Measurements from ENCODE around the gene AGK. TPM values are rescaled to one million over a fixed set of nuclear protein-coding genes. Genes with fewer than 3 reads are reported as not detected.

The AGK gene
- total and polyA plus RNA-seq, 2 experiments from 2014 or later, result 15.8 to 27.1 TPM

DNA sequence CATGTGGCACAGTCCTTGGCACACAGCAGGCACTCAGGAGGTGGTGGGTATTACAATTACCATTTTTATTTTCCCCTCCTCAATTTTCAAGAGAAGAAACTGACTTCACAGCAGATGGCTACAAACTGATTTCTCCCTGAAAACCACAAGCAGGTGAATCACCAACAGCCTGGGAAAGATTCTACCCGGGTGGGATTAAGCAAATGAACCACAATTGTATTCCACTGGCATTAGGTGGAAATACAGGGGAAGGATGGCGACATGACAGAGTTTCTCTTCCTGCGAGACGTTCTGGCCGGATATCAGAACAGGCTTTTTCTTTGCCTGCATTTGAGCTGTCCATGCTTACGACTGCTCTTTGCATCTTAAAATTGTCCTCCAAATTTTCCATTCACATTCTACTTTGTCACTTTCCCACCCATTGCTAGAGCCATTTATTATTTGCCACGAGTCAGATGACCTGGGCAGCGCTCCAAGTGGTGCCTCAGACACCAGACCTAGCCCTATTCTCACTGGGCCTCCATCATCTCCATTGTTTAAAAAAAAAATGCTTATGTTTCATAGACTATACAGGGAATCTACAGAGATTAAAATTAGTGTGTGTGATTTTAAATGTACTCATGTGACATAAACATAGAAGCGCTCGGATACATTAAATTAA lies 146.1 kb downstream of the AGK start:
- TF ChIP-seq, protein P1, sequence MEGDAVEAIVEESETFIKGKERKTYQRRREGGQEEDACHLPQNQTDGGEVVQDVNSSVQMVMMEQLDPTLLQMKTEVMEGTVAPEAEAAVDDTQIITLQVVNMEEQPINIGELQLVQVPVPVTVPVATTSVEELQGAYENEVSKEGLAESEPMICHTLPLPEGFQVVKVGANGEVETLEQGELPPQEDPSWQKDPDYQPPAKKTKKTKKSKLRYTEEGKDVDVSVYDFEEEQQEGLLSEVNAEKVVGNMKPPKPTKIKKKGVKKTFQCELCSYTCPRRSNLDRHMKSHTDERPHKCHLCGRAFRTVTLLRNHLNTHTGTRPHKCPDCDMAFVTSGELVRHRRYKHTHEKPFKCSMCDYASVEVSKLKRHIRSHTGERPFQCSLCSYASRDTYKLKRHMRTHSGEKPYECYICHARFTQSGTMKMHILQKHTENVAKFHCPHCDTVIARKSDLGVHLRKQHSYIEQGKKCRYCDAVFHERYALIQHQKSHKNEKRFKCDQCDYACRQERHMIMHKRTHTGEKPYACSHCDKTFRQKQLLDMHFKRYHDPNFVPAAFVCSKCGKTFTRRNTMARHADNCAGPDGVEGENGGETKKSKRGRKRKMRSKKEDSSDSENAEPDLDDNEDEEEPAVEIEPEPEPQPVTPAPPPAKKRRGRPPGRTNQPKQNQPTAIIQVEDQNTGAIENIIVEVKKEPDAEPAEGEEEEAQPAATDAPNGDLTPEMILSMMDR (IDR thresholded peaks at IDR 0.05; ENCODE audit: poor library complexity), result no peak
- TF ChIP-seq EZH2phosphoT487 (IDR thresholded peaks at IDR 0.05; ENCODE audit: low read depth, severe bottlenecking, unreplicated experiment) (no peak), EZH2 (IDR thresholded peaks at IDR 0.05; ENCODE audit: borderline replicate concordance) (no peak)
- WGBS (ENCODE audit: low lambda C conversion rate, missing lambda C conversion rate), result 88% methylated on average over 10 of the region's 10 CpGs
- Histone ChIP-seq H3K4me1 (ENCODE audit: insufficient read depth) (peaks cover 9% of the 10 kb centered on the region), H2AFZ (no peak overlapping the region), H3K36me3 (replicated peaks; ENCODE audit: insufficient read depth, low read depth) (no peaks in the 10 kb centered on the region), H3K27ac (no peak overlapping the region), H3K79me2 (peaks cover 71% of the 10 kb centered on the region), H3K27me3 (no peaks in the 10 kb centered on the region), H3K9me3 (ENCODE audit: low read depth) (no peaks in the 10 kb centered on the region), H4K20me1 (ENCODE audit: insufficient read depth, poor library complexity, severe bottlenecking) (no peaks in the 10 kb centered on the region), H3K4me2 (no peak overlapping the region), H3K4me3 (no peak overlapping the region), H3K9me2 (replicated peaks; ENCODE audit: insufficient read depth) (no peaks in the 10 kb centered on the region)
- no peak for DNase-seq (ENCODE audit: low spot score)

DNA sequence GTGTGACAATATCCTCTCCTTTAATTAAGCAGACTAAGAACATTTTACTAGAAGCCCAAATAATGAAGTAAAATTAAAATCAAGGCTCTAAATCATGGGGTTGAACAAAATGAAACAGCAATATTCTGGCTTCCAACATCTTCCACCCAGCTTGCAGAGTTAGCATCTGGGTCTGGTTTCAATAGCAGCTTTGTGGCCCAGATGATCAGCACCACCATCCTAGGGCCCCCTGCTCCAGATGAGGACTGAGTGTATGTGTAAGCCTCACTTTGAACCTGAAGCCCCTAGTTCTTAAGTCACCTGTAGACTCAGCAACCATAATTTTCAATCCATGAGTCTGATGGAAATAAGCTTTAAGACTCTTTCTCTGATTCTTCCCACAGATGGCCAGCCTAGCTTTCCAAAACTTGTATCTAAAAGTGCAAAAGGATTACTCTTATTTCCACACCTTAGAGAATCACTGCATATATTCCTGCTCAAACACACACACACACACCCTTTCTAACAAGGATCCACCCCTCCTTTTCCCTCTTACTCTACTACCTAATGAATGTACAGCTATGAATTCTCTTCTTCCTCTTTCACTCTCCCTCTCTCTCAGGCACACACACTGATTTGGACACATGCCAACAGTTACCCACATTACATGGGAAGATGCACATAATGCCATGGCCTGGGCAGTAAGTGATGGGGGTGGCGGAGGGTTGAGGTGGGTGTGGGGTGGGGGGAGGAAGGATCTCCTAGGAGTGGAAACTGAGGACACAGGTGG lies 147.2 kb downstream of the AGK start:
- Histone ChIP-seq H3K9me2 (replicated peaks; ENCODE audit: insufficient read depth) (no peaks in the 10 kb centered on the region), H3K36me3 (replicated peaks; ENCODE audit: insufficient read depth, low read depth) (no peaks in the 10 kb centered on the region), H3K27ac (no peak overlapping the region), H4K20me1 (ENCODE audit: insufficient read depth, poor library complexity, severe bottlenecking) (no peaks in the 10 kb centered on the region), H2AFZ (no peak overlapping the region), H3K27me3 (no peaks in the 10 kb centered on the region), H3K4me3 (no peak overlapping the region), H3K4me2 (no peak overlapping the region), H3K4me1 (ENCODE audit: insufficient read depth) (peaks cover 16% of the 10 kb centered on the region), H3K9me3 (ENCODE audit: low read depth) (no peaks in the 10 kb centered on the region), H3K79me2 (peaks cover 60% of the 10 kb centered on the region)
- 100% methylated on average over 1 of the region's 1 CpG for WGBS (ENCODE audit: low lambda C conversion rate, missing lambda C conversion rate)
- TF ChIP-seq, protein P1 (IDR thresholded peaks at IDR 0.05; ENCODE audit: poor library complexity), result no peak
- TF ChIP-seq EZH2 (IDR thresholded peaks at IDR 0.05; ENCODE audit: borderline replicate concordance) (no peak), EZH2phosphoT487 (IDR thresholded peaks at IDR 0.05; ENCODE audit: low read depth, severe bottlenecking, unreplicated experiment) (no peak)
- no peak for DNase-seq (ENCODE audit: low spot score)

GRCh38 chr7:141699860-141700259 lies 148.7 kb downstream of the AGK start:
- Histone ChIP-seq H3K4me1 (ENCODE audit: insufficient read depth) (peaks cover 28% of the 10 kb centered on the region), H3K27ac (no peak overlapping the region), H3K4me3 (no peak overlapping the region), H3K4me2 (no peak overlapping the region), H3K79me2 (peaks cover 49% of the 10 kb centered on the region), H2AFZ (no peak overlapping the region), H4K20me1 (ENCODE audit: insufficient read depth, poor library complexity, severe bottlenecking) (no peaks in the 10 kb centered on the region), H3K9me2 (replicated peaks; ENCODE audit: insufficient read depth) (no peaks in the 10 kb centered on the region), H3K9me3 (ENCODE audit: low read depth) (no peaks in the 10 kb centered on the region), H3K27me3 (no peaks in the 10 kb centered on the region), H3K36me3 (replicated peaks; ENCODE audit: insufficient read depth, low read depth) (no peaks in the 10 kb centered on the region)
- TF ChIP-seq EZH2phosphoT487 (IDR thresholded peaks at IDR 0.05; ENCODE audit: low read depth, severe bottlenecking, unreplicated experiment) (no peak), EZH2 (IDR thresholded peaks at IDR 0.05; ENCODE audit: borderline replicate concordance) (no peak)
- TF ChIP-seq, protein P1 (IDR thresholded peaks at IDR 0.05; ENCODE audit: poor library complexity), result no peak
- no peak for DNase-seq (ENCODE audit: low spot score)
- WGBS (ENCODE audit: low lambda C conversion rate, missing lambda C conversion rate), result 75% methylated on average over 3 of the region's 3 CpGs
